GM18505 (cell line): ENCODE data around the gene ZNF579.

Experiments
- ATAC-seq: cut with Tn5 transposase; IDR thresholded peaks from one replicate; pipeline ENCODE4 v1.9.1; 2021; ENCODE audit not compliant: unreplicated experiment
- POLR2A ChIP-seq: IDR thresholded peaks from 4 replicates; pipeline ENCODE4 v1.6.1; 2011; ENCODE audit warnings: borderline replicate concordance; ENCODE audit not compliant: insufficient read depth, insufficient read length; ENCODE audit errors: extremely low read depth

ZNF579 gene

DNA sequence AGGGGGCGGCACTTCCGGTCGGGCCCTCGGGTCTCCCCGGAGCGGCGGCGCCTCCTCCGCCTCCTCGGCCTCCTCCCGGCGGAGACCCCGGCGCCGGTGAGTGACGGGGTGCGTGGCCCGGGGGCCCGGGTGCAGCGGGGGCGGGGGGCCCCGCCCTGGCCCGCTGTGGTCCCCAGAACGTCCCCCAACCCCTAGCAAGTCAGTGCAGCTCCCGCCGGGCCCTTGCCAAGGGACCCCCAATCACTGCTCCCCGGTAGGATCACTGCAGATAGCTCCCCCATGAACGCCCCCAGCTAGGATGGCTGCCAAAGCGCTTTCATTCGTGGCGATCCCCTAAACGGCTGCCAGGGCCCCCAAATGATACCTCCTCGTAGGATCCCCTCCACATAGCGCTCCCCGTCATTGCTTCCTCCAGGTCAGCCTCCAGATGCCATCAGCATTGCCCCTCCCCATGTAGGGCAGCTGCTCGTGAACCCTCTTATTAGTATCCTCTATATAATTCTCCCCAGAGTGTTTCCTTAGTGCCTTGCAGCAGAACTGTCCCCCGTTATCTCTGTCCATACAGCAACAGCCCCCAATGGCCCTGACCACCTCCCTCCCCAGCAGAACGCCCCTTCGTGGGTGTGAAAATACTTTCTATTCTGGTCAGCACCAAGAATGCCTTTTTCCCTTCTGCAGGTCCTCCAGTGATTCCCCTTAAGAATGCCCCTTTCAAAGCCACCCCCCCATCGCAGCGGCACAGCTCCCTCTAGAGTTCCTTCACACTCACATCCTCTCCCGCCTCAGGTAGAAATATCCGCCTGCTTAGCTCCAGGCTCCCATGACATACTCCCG lies 25.2 kb upstream of the ZNF579 start, which contains the start of gene ZNF865:
TSS of gene ZNF865 (plus strand) at position 11 of the 834 bp plus-strand sequence. CDS start 7,972 bp downstream, outside the sequence.
- ATAC-seq = peak; percentile 32

DNA sequence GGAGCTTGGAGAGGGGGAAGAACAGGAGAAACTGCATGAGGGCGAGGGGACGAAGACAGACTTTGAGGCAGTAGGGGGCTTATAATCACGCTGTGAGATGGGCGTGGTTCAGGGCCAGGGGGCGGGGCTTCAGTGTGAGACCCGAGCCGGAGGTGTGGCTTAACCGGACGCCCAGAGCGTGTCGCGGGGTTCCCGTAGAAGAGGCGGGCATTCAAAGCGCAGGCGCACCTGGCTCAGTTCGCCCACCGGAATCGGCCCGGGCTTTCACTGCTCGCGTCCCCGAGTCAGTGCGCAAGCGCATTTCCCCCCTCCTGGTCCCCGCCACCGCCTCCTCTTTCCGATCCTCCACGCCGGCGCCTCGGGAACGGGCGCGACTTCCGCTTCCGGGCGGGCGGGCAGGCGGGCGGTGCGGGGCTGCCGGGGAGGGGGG lies 24.6 kb upstream of the ZNF579 start:
- peak; percentile 14 for TF ChIP-seq POLR2A
- peak; percentile 67 for ATAC-seq

More for the DNA sequence above, 25.2 kb upstream of the ZNF579 start, which contains the start of gene ZNF865:
- TF ChIP-seq POLR2A = peak; percentile 53

DNA sequence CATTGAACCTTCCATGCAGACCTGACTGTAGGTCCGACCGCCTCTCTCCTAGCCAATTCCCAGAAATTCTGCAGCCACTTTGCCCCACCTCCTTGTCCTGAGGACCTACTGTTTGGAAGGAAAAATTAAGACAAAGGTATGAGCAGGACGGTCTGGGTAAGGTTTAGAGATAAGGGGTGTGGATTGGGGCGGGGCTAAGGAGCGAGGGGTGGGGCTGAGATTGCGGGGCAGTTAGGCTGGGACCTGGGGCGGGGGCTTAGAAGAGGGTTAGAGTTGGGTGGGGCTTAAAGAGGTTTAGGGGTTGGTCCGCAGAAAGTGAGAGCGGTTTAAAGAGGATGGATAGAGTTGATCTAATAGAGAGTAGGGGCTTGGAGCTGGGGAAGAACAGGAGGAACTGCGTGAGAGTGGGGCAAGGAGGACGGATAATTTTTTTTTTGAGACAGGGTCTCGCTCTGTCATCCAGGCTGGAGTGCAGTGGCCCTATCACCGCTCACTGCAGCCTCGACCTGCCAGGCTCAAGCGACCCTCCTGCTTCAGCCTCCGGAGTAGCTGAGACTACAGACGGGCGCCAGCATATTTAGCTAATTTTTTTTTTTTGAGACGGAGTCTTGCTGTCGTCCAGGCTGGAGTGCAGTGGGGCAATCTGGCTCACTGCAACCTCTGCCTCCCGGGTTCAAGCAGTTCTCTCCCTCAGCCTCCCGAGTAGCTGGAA lies 23.1 kb upstream of the ZNF579 start:
- ATAC-seq = no peak
- TF ChIP-seq POLR2A = no peak

DNA sequence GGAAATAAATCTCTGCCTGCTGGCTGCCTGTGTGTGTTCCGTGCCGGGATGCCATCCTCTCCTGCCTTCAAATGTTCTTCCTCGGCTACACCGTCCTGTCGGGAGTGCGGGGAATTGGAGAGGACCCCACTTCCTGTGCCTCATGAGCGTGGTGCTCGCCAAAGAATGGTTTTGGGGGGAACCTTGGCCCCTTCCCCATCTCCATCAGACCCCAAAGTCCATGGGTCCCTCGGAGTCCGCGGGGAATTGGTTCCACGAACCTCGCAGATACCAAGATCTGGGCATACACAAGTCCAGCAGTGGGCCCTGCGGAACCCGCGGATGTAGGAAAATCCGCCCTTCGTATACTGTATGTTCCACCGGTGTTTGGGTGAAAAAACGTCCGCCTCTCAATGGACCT lies 22.5 kb upstream of the ZNF579 start:
- ATAC-seq = no peak
- no peak for TF ChIP-seq POLR2A

DNA sequence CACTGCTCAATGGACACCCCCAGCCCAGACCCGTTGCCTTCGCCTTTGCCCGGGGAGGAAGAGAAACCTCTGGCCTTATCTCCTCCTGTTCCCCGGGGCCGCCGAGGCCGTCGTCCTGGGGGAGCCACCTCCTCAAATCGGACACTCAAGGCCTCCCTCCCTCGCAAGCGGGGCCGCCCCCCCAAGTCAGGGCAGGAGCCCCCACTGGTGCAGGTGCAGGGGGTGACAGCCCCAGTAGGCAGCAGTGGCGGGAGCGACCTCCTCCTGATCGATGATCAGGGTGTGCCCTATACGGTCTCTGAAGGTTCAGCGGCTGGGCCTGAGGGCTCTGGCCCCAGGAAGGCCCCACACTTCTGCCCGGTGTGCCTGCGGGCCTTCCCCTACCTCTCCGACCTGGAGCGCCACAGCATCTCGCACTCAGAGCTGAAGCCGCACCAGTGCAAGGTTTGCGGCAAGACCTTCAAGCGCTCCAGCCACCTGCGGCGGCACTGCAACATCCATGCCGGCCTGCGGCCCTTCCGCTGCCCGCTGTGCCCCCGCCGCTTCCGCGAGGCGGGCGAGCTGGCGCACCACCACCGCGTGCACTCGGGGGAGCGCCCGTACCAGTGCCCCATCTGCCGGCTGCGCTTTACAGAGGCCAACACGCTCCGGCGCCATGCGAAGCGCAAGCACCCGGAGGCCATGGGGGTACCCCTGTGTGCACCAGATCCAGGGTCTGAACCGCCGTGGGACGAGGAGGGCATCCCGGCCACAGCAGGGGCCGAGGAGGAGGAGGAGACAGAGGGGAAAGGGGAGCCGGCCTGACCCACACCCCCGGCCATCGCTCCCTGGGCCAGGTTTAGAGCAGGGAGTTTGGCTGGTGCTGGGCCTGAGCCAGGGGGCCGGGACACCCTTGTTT lies 21.7 kb upstream of the ZNF579 start:
- ATAC-seq = no peak
- no peak for TF ChIP-seq POLR2A

DNA sequence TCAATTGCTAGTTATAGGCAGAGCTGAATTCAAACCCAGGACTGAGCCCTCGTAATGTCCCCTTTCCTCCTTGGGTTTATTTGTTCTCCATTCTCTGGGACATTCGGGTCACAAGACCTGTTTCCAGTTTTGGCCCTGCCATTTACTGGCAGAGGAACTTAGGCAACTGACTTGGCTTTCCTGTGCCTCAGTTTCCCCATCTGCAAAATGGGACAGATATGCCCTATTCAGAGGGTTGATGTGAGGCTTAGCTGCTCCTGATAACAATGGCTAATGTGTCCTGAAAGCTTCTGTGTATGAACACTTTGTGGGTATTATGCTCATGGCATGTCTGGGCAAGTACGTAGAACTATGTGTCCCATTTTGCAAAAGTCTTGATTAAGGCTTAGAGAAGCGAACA lies 20.4 kb upstream of the ZNF579 start:
- TF ChIP-seq POLR2A = no peak
- no peak for ATAC-seq

DNA sequence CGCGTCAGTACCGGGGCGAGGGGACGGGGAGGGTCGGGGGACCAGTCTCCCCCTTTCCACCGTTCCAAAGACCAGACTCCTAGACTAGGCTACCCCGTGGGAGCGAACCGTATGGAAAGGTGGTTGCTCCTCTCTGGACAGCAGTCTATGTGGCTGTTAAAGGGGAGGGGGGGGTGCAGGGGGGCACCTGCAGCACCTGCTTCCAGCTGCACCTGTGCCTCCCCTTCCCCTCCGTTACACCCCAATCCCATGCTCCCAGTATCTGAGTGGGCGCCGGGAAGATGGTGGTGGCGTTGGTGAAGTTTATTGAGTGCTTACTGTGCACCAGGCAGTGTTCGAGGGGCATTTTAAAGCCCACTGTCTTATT lies 20.0 kb upstream of the ZNF579 start:
- TF ChIP-seq POLR2A = peak; percentile 29

DNA sequence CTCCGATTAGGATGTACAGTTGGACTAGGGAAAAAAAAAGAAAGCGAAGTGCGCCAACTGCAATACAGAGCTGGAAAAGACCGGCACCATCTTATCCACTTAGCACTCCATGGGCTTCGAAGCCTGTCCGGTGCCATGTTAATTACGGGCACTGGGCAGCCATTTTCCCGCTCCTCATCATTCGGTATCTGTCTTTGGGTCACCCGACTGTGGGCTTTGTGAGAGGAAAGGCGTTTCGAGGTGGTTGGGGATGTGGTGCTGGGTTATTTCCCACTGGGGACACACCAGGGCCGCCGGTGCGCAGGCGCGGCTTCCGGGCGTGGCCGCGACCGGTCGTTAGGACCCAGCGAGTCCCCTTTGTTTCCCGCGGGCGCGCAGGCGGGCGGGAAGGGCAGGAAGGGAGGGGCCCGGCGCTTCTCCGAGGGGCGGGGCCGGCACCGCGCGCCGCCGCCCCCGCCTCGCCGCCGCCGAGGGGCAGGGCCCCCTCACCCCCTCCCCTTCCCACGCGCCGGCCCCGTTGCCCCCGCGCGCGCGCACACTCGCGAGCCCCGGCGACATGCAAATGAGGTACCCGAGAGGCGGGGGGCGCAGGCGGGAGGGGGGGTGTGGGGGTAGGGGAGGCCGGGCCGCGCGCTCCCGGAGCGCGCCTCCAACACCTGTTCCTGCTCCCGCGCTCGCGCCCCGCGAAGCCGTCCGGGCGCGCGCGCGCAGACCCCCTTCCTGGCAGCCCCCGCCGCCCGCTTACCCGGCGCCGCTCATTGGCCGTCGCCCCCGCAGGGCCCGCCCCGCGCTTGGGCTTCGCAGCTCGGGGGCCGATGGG lies 19.4 kb upstream of the ZNF579 start, which contains the start of gene ZNF524:
TSS of gene ZNF524 (plus strand) at position 447 of the 820 bp plus-strand sequence. CDS start 1,825 bp downstream, outside the sequence.
- TF ChIP-seq POLR2A = no peak
- peak; percentile 35 for ATAC-seq

More for the DNA sequence above, 20.0 kb upstream of the ZNF579 start:
- ATAC-seq = no peak

DNA sequence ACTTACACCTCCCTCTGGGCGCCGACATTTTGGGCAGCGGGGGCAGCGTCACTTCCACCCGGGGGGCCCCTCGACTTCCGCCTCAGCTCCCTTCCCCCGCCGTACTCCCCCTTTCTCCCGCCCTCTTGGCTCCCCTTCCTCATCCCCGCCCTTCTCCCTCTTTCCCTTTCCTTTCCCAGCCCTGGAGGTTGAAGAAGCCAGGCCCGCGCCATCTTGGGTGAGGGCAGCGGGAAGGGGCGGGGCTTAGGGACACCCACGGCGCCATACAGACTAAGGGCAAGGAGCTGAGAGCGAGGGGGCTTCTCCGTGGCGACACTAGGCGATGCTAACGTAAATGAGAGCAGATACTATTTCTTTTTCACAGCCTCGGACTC lies 18.8 kb upstream of the ZNF579 start, which contains the start of gene FIZ1:
TSS of gene FIZ1 (minus strand) at position 50 of the 374 bp plus-strand sequence. CDS start 1,652 bp downstream, outside the sequence.
- ATAC-seq = peak; percentile 44
- TF ChIP-seq POLR2A = no peak

DNA sequence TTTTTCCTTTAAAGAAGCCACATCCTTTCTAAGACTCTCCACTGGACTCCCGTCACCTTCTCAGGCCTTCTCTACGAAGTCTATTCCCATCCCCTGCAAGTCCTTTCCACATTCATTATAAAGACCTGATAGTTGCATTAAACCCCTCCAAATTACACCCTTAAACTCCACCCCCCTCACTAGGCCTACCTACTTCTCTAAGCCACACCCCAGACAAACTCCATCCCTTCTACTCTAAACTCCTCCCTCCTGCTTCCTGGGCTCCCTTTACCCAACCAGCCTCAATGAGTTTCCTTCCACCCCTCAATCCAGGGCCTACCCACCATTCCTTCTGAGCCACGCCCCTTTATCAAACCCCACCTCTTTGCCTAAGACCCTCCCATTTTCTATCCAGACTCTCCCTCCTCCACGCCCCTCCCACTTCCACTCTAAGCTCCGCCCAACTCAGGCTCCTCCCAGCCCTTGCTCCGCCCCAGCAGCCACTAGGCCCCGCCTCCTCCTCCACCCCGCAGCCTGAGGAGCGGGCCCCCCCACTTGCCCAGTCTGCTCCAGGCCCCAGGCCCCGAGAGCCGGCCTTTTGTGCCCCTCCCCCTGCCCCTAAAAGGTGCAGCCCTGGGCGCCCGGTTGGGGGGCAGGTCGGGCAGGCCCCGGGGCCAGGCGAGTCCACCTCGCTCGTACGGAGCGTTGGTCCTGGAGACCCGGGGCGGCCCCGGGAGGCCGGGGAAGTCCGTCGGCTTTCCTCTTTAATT lies 18.2 kb upstream of the ZNF579 start:
- peak; percentile 56 for ATAC-seq
- TF ChIP-seq POLR2A = peak; percentile 68

DNA sequence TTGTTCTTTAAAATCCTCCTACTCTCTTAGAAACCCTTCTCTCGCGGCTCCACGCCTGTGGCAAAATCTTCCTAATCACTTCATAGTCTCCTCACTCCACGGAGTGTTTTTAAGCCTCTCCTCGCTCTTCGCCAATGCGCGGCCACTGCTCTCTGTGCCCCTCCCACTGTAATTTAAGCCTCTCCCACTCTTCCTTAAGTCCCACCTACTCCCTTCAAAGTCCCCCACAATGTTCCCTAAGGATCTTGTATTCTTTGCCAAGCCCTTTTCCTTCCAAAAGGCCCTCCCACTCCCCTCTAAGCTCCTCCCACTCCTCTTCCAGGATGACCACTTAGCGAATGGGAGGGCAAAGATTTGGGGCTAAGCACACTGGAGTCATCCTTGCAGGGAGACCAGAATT lies 17.4 kb upstream of the ZNF579 start:
- no peak for TF ChIP-seq POLR2A

More for the DNA sequence above, 17.4 kb upstream of the ZNF579 start:
- no peak for ATAC-seq
